HPDE6-E6E7 (cell line): ENCODE results near the gene TBC1D17.
"Not testable (repeated sequence)": the region's sequence is repeated elsewhere in the genome, so short reads cannot be mapped to it uniquely, and the experiment has no call there.

Experiments used
- DNase-seq: peaks from one replicate; pipeline ENCODE4 v3.0.0; 2011; ENCODE audit warnings: missing footprints; ENCODE audit errors: extremely low spot score

The TBC1D17 gene

GRCh38 chr19:49921871-49922795 lies 44.6 kb downstream of the TBC1D17 start:
- no peak for DNase-seq

- DNase-seq = no peak
These were observed 45.8 kb downstream of the TBC1D17 start for GRCh38 chr19:49923055-49924003.

GRCh38 chr19:49924004-49924880 lies 46.7 kb downstream of the TBC1D17 start:
- DNase-seq = no peak

- DNase-seq = not testable (repeated sequence)
These were observed 47.3 kb downstream of the TBC1D17 start for GRCh38 chr19:49924881-49925210.

- DNase-seq = no peak
These were observed 48.0 kb downstream of the TBC1D17 start for GRCh38 chr19:49925486-49925885.

- DNase-seq = no peak
These were observed 49.0 kb downstream of the TBC1D17 start for GRCh38 chr19:49926515-49926914.

GRCh38 chr19:49927526-49928264 lies 50.2 kb downstream of the TBC1D17 start:
- DNase-seq = no peak

GRCh38 chr19:49929121-49929610 lies 51.7 kb downstream of the TBC1D17 start, which contains the start of the genes ATF5 and NUP62:
Gene ATF5, plus strand, starts transcription at chr19:49929205. Its CDS starts 1,646 bp downstream, at chr19:49930851.
Gene NUP62, minus strand, starts transcription at chr19:49929504. Its CDS starts 19,697 bp downstream, at chr19:49909807.
- DNase-seq = peak; percentile 91

- DNase-seq = peak; percentile 78
These were observed 52.3 kb downstream of the TBC1D17 start for GRCh38 chr19:49929611-49930482.

- no peak for DNase-seq
These were observed 53.0 kb downstream of the TBC1D17 start for GRCh38 chr19:49930483-49931011.

- no peak for DNase-seq
These were observed 54.0 kb downstream of the TBC1D17 start for GRCh38 chr19:49931293-49932040.

GRCh38 chr19:49932041-49932451 lies 54.5 kb downstream of the TBC1D17 start:
- DNase-seq = peak; percentile 90

GRCh38 chr19:49932731-49933131 lies 55.2 kb downstream of the TBC1D17 start:
- no peak for DNase-seq

GRCh38 chr19:49933643-49934042 lies 56.1 kb downstream of the TBC1D17 start:
- no peak for DNase-seq

- DNase-seq = no peak
These were observed 59.0 kb downstream of the TBC1D17 start for GRCh38 chr19:49936549-49936948.

- DNase-seq = peak; percentile 69
These were observed 60.4 kb downstream of the TBC1D17 start for GRCh38 chr19:49937750-49938381.
